Bronchial epithelial cell (primary cell): ENCODE data around the gene PRRT1B. TPM values are rescaled to one million over a fixed set of nuclear protein-coding genes. Genes with fewer than 3 reads are reported as not detected.
"Not testable (repeated sequence)": the region's sequence is repeated elsewhere in the genome, so short reads cannot be mapped to it uniquely, and the experiment has no call there.

Source experiments
- DNase-seq: peaks from one replicate; pipeline ENCODE4 v3.0.0-alpha.2; 2010; ENCODE audit warnings: low read depth
- FAIRE-seq: peaks from 2 replicates; lab custom pipeline; 2011; peaks lifted over from hg19 to GRCh38; lab: Jason Lieb, UNC
- H3K27me3 ChIP-seq: 2 replicates; pipeline ENCODE4 v1.5.1; 2011; ENCODE audit warnings: low read length; ENCODE audit not compliant: control insufficient read depth, insufficient read depth
- H3K36me3 ChIP-seq: 2 replicates; pipeline ENCODE4 v1.5.1; 2011; ENCODE audit warnings: low read length; ENCODE audit not compliant: control insufficient read depth, insufficient read depth
- H3K4me3 ChIP-seq: 2 replicates; pipeline ENCODE4 v1.5.1; 2011; ENCODE audit warnings: mild to moderate bottlenecking, low read depth, low read length, control low read depth
- CTCF ChIP-seq: IDR thresholded peaks from 2 replicates; pipeline ENCODE4 v1.5.1; 2011; ENCODE audit warnings: mild to moderate bottlenecking, moderate library complexity, low read length, control low read depth, inconsistent platforms; ENCODE audit not compliant: insufficient read depth, severe bottlenecking
- total RNA-seq: library from RNA; depleted of rRNA; stranded (reverse); fragments of >200 nt; gene quantifications from 2 replicates; pipeline ENCODE4 v1.2.1, GENCODE V29; 2014

Gene PRRT1B
- total RNA-seq, 1 donor from 2014 or later = not detected

- FAIRE-seq = no peak
- no peaks in the 10 kb centered on the region for H3K27me3 ChIP-seq
- no peak for DNase-seq
- peaks cover 31% of the 10 kb centered on the region for H3K36me3 ChIP-seq
- H3K4me3 ChIP-seq = no peak overlapping the region
- TF ChIP-seq CTCF = no peak
Measured at GRCh38 chr9:131511880-131512279, 33.4 kb upstream of the PRRT1B start.

- Histone ChIP-seq H3K36me3 (peaks cover 26% of the 10 kb centered on the region), H3K27me3 (no peaks in the 10 kb centered on the region), H3K4me3 (no peak overlapping the region)
- DNase-seq (no peak), FAIRE-seq (no peak)
- no peak for TF ChIP-seq CTCF
Measured at GRCh38 chr9:131513177-131513576, 32.1 kb upstream of the PRRT1B start.

- peaks cover 34% of the 10 kb centered on the region for H3K36me3 ChIP-seq
- H3K4me3 ChIP-seq, H3K27me3 ChIP-seq, FAIRE-seq, DNase-seq: not testable (repeated sequence)
Measured at GRCh38 chr9:131515559-131516031, 29.7 kb upstream of the PRRT1B start.

- Histone ChIP-seq H3K4me3 (no peak overlapping the region), H3K27me3 (no peaks in the 10 kb centered on the region), H3K36me3 (peaks cover 31% of the 10 kb centered on the region)
- no peak for TF ChIP-seq CTCF
- DNase-seq (no peak), FAIRE-seq (peak; percentile 100)
Measured at GRCh38 chr9:131516100-131516499, 29.2 kb upstream of the PRRT1B start.

- no peaks in the 10 kb centered on the region for H3K27me3 ChIP-seq
- DNase-seq (no peak), FAIRE-seq (peak; percentile 90)
- no peak overlapping the region for H3K4me3 ChIP-seq
- peaks cover 27% of the 10 kb centered on the region for H3K36me3 ChIP-seq
- no peak for TF ChIP-seq CTCF
Measured at GRCh38 chr9:131516930-131517329, 28.4 kb upstream of the PRRT1B start.

- Histone ChIP-seq H3K4me3 (no peak overlapping the region), H3K36me3 (peaks cover 31% of the 10 kb centered on the region), H3K27me3 (no peaks in the 10 kb centered on the region)
- no peak for TF ChIP-seq CTCF
- FAIRE-seq = no peak
- no peak for DNase-seq
Measured at GRCh38 chr9:131517761-131518190, 27.5 kb upstream of the PRRT1B start.
